ENCODE data around the gene C16orf54.

DNA sequence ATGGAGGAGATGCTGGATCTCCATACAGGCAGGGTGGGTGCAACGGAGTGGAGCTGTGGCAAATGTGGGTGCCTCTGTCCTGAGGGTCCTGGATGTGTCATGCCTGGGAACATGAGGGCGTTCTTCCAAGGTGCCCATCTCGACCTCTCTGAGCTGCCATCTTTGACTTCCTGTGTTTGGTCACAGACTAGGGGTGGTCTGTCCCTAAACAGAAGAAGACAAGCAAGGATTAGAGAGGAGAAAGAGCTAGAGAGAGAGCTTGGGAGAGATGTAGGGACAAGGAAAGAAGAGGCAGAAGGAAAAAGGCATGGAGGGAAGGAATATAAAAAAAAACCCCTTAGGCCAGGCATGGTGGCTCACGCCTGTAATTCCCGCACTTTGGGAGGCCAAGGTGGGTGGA, 28.9 kb upstream of the C16orf54 start:
- TF ChIP-seq, protein P1, sequence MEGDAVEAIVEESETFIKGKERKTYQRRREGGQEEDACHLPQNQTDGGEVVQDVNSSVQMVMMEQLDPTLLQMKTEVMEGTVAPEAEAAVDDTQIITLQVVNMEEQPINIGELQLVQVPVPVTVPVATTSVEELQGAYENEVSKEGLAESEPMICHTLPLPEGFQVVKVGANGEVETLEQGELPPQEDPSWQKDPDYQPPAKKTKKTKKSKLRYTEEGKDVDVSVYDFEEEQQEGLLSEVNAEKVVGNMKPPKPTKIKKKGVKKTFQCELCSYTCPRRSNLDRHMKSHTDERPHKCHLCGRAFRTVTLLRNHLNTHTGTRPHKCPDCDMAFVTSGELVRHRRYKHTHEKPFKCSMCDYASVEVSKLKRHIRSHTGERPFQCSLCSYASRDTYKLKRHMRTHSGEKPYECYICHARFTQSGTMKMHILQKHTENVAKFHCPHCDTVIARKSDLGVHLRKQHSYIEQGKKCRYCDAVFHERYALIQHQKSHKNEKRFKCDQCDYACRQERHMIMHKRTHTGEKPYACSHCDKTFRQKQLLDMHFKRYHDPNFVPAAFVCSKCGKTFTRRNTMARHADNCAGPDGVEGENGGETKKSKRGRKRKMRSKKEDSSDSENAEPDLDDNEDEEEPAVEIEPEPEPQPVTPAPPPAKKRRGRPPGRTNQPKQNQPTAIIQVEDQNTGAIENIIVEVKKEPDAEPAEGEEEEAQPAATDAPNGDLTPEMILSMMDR (conservative IDR thresholded peaks at IDR 0.05): no peak
- TF ChIP-seq EZH2 (IDR thresholded peaks at IDR 0.05; ENCODE audit: low read depth): no peak

Measured in PC-9 (cell line).